ENCODE data around the gene LRRC61. TPM values are rescaled to one million over a fixed set of nuclear protein-coding genes. Genes with fewer than 3 reads are reported as not detected.

The LRRC61 gene
- polyA plus RNA-seq, 1 donor (not counting 4 experiments of a cell fraction or from before 2014, with no cell fraction given), result 1.0 TPM

DNA sequence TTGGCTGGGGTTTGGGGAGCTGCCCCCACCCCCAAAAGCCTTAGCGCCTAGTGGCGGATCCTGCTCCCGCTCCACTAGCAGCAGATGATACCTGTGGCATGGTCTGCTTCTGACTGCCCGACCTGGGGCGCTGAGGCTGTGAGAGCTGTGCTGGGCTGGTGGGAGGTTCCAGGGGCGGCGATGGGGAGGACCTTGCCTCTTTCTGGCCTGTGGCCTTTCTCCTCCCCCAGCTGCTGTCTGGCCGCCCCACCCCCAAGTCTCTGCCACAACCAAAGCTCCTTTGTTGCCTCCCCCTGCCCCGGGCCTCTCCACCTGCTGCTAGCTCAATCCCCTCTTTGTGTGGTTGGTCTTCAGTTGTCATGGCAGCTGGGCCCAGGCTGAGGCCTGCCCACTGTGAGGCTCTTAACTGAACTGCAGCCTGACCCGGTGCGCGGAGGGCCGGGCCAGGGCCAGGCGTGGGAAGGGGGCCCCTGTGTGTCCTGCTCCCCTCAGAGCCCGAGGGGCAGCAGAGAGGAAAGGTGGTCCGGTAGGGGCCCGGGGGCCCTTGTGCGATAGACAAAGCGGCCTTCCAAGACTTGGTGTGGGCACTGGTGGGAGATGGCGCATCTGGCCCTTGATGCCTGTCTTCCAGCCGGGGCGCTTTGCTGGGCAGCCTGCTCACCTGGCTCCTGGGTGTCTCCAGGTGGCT, 60.7 kb downstream of the LRRC61 start:
- Histone ChIP-seq H3K9me3 (ENCODE audit: control insufficient read depth, low read depth, low read length) (no peaks in the 10 kb centered on the region), H3K4me3 (ENCODE audit: control insufficient read depth in 2 of 3, extremely low read depth in 1 of 3, insufficient read depth in 2 of 3, low read depth in 1 of 3, low read length in 3 of 3) (no peak overlapping the region), H3K4me2 (ENCODE audit: control insufficient read depth, extremely low read depth, insufficient read depth, low read depth, low read length) (no peak overlapping the region), H3K36me3 (ENCODE audit: control insufficient read depth in 2 of 2, extremely low read depth in 1 of 2, insufficient read depth in 2 of 2, low read length in 2 of 2) (peaks cover 0 to 2% of the 10 kb centered on the region in 2 experiments), H3K27me3 (ENCODE audit: control insufficient read depth, extremely low read depth, insufficient read depth, low read length) (no peaks in the 10 kb centered on the region), H3K9me1 (ENCODE audit: control insufficient read depth, extremely low read depth, insufficient read depth, low read length) (no peaks in the 10 kb centered on the region), H3K79me2 (ENCODE audit: control insufficient read depth, insufficient read depth, low read length) (peaks cover 5% of the 10 kb centered on the region), H4K20me1 (ENCODE audit: control insufficient read depth, extremely low read depth, insufficient read depth, low read length) (no peaks in the 10 kb centered on the region), H3K4me1 (ENCODE audit: control insufficient read depth, extremely low read depth, insufficient read depth, low read length) (peaks cover 14% of the 10 kb centered on the region), H3K27ac (ENCODE audit: control insufficient read depth, insufficient read depth, low read length) (no peak overlapping the region), H2AFZ (ENCODE audit: control insufficient read depth, low read length) (no peak overlapping the region), H3K9ac (ENCODE audit: control insufficient read depth, extremely low read depth, insufficient read depth, low read length) (no peak overlapping the region)
- FAIRE-seq (no peak), DNase-seq (ENCODE audit: low read depth, low spot score) (no peak)
- dilution Hi-C loops (cut with MboI; ENCODE audit: extremely low pct_ligation_motif_present, low sequenced_read_pairs), result no loop called here
- TF ChIP-seq CTCF (optimal IDR thresholded peaks at IDR 0.05 in 1 of 3, IDR thresholded peaks at IDR 0.05 in 1 of 3, conservative IDR thresholded peaks at IDR 0.05 in 1 of 3; ENCODE audit: extremely low read depth in 1 of 3, insufficient read depth in 2 of 3, low read length in 3 of 3), result no peak
- no peak for TF ChIP-seq EZH2 (IDR thresholded peaks at IDR 0.05; ENCODE audit: low read length)

- Histone ChIP-seq H3K9ac (ENCODE audit: control insufficient read depth, extremely low read depth, insufficient read depth, low read length) (no peak overlapping the region), H2AFZ (ENCODE audit: control insufficient read depth, low read length) (no peak overlapping the region), H3K9me3 (ENCODE audit: control insufficient read depth, low read depth, low read length) (no peaks in the 10 kb centered on the region), H3K27ac (ENCODE audit: control insufficient read depth, insufficient read depth, low read length) (no peak overlapping the region), H3K36me3 (ENCODE audit: control insufficient read depth in 2 of 2, extremely low read depth in 1 of 2, insufficient read depth in 2 of 2, low read length in 2 of 2) (peaks cover 0 to 2% of the 10 kb centered on the region in 2 experiments), H4K20me1 (ENCODE audit: control insufficient read depth, extremely low read depth, insufficient read depth, low read length) (no peaks in the 10 kb centered on the region), H3K4me2 (ENCODE audit: control insufficient read depth, extremely low read depth, insufficient read depth, low read depth, low read length) (no peak overlapping the region), H3K27me3 (ENCODE audit: control insufficient read depth, extremely low read depth, insufficient read depth, low read length) (no peaks in the 10 kb centered on the region), H3K79me2 (ENCODE audit: control insufficient read depth, insufficient read depth, low read length) (peaks cover 5% of the 10 kb centered on the region), H3K4me3 (ENCODE audit: control insufficient read depth in 2 of 3, extremely low read depth in 1 of 3, insufficient read depth in 2 of 3, low read depth in 1 of 3, low read length in 3 of 3) (no peak overlapping the region), H3K4me1 (ENCODE audit: control insufficient read depth, extremely low read depth, insufficient read depth, low read length) (peaks cover 14% of the 10 kb centered on the region), H3K9me1 (ENCODE audit: control insufficient read depth, extremely low read depth, insufficient read depth, low read length) (no peaks in the 10 kb centered on the region)
- no peak for DNase-seq (ENCODE audit: low read depth, low spot score)
- dilution Hi-C loops (cut with MboI; ENCODE audit: extremely low pct_ligation_motif_present, low sequenced_read_pairs), result no loop called here
- FAIRE-seq, result no peak
- TF ChIP-seq CTCF (optimal IDR thresholded peaks at IDR 0.05 in 1 of 3, IDR thresholded peaks at IDR 0.05 in 1 of 3, conservative IDR thresholded peaks at IDR 0.05 in 1 of 3; ENCODE audit: extremely low read depth in 1 of 3, insufficient read depth in 2 of 3, low read length in 3 of 3) (no peak), EZH2 (IDR thresholded peaks at IDR 0.05; ENCODE audit: low read length) (no peak)
These were observed 61.5 kb downstream of the LRRC61 start for GRCh38 chr7:150384406-150385301.
